Mucosa of descending colon (tissue), 3 donors: ENCODE results near the gene SLC37A1. TPM values are rescaled to one million over a fixed set of nuclear protein-coding genes. Genes with fewer than 3 reads are reported as not detected.
"Not testable (repeated sequence)": the region's sequence is repeated elsewhere in the genome, so short reads cannot be mapped to it uniquely, and the experiment has no call there.

Experiments used
- ATAC-seq: fragments of 200-7000 bp; cut with Tn5 transposase; one replicate; pipeline ENCODE4 v1.9.1; 2020; ENCODE audit warnings: mild to moderate bottlenecking, moderate library complexity
- DNase-seq, 3 donors: peaks; one replicate each; pipeline ENCODE4 v3.0.0-alpha.2; 2020
- H3K36me3 ChIP-seq: fragments of 200-600 bp; one replicate; pipeline ENCODE4 v1.8.0; 2021; ENCODE audit warnings: low read depth, mild to moderate bottlenecking
- H3K4me1 ChIP-seq: fragments of 200-600 bp; one replicate; pipeline ENCODE4 v1.8.0; 2021; ENCODE audit warnings: low read depth, mild to moderate bottlenecking
- H3K4me3 ChIP-seq: fragments of 200-600 bp; one replicate; pipeline ENCODE4 v1.8.0; 2021; ENCODE audit warnings: mild to moderate bottlenecking
- H3K9me3 ChIP-seq: fragments of 200-600 bp; one replicate; pipeline ENCODE4 v1.8.0; 2021; ENCODE audit warnings: mild to moderate bottlenecking
- intact Hi-C, 2 donors: fragments of 100-400 bp; cut with DNase I in 1 of 2; cut with micrococcal nuclease in 1 of 2; formaldehyde crosslinking; loops; one replicate each; pipeline versions ENCODE4 v1.11.0 to v1.11.1; 2022; cut with DNase I, micrococcal nuclease
- total RNA-seq, 3 donors: library from RNA; stranded (reverse); fragmentation: NEBNext Ultra II Directional in 2 of 3; extraction: Animal tissue kit (Norgen Biotek cat#: 25700) in 2 of 3; gene quantifications; one replicate each; pipeline versions ENCODE4 v1.2.1 to v1.2.4, GENCODE V29; 2021 to 2023
- TF ChIP-seq, protein P1 (sequence below): fragments of 200-600 bp; IDR thresholded peaks from one replicate; pipeline ENCODE4 v1.8.0; 2022; ENCODE audit warnings: antibody characterized with exemption, mild to moderate bottlenecking
- donor health status: DM: no; HTN: no; CAD: no; lungs with moderate emphysema.
- donor health status: DM: no; HTN: no; CAD: no.
- donor health status: DM: no; HTN: yes; CAD: no.

Gene SLC37A1
- total RNA-seq, 3 donors from 2014 or later, result 52.3 to 179 (median 92.3) TPM

- TF ChIP-seq, protein P1, sequence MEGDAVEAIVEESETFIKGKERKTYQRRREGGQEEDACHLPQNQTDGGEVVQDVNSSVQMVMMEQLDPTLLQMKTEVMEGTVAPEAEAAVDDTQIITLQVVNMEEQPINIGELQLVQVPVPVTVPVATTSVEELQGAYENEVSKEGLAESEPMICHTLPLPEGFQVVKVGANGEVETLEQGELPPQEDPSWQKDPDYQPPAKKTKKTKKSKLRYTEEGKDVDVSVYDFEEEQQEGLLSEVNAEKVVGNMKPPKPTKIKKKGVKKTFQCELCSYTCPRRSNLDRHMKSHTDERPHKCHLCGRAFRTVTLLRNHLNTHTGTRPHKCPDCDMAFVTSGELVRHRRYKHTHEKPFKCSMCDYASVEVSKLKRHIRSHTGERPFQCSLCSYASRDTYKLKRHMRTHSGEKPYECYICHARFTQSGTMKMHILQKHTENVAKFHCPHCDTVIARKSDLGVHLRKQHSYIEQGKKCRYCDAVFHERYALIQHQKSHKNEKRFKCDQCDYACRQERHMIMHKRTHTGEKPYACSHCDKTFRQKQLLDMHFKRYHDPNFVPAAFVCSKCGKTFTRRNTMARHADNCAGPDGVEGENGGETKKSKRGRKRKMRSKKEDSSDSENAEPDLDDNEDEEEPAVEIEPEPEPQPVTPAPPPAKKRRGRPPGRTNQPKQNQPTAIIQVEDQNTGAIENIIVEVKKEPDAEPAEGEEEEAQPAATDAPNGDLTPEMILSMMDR, result no peak
- Histone ChIP-seq H3K4me3 (no peak overlapping the region), H3K4me1 (no peaks in the 10 kb centered on the region), H3K36me3 (no peaks in the 10 kb centered on the region), H3K9me3 (peaks cover 7% of the 10 kb centered on the region)
- DNase-seq, result no peak
- ATAC-seq, result no peak
- intact Hi-C loops, result no loop called here
These were observed 96.2 kb downstream of the SLC37A1 start for GRCh38 chr21:42609811-42610210.

DNA sequence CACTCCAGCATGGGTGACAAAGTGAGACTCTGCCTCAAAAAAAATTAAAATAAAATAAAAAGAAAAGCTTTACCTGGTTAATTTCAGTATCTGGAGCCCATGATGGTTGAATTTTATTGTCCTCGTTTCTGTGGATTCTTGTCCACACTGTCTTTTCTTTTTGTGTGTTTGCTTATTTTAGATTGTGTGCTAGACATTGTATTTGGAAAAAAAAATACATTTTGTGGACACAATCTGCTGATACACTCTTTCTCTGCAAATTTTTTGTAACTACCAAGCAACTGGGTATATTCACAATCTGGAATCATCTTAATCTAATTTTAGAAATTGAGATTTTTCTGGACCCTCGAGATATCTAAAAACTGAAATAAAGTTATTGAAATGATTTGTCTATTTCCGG lies 98.2 kb downstream of the SLC37A1 start:
- intact Hi-C loops, result no loop called here
- TF ChIP-seq, protein P1, result no peak
- peaks cover 8% of the 10 kb centered on the region for H3K4me1 ChIP-seq
- H3K4me3 ChIP-seq, result no peak overlapping the region
- ATAC-seq, result no peak
- no peaks in the 10 kb centered on the region for H3K9me3 ChIP-seq
- no peaks in the 10 kb centered on the region for H3K36me3 ChIP-seq
- DNase-seq, result no peak

DNA sequence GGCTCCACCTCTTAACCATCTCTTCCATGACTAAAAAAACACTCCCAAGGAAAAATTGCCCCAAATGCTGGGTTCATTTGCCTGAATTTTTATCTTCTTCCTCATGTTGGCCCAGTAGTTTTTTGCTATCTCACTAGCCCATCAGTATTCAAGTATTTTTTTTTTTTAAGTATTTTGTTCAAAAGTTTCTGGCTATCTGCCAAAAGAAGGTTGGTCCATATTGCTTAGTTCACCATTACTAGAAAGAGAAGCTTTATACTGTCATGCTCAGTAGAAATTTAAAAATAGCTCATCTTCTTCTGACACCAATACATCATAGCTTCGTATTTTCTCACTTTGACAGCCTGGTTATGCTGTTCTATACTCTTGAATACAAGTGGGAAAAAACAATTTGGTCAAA lies 98.7 kb downstream of the SLC37A1 start:
- TF ChIP-seq, protein P1, result no peak
- no peak for DNase-seq
- intact Hi-C loops, result no loop called here
- Histone ChIP-seq H3K4me1 (peaks cover 9% of the 10 kb centered on the region), H3K36me3 (no peaks in the 10 kb centered on the region), H3K9me3 (no peaks in the 10 kb centered on the region), H3K4me3 (no peak overlapping the region)
- no peak for ATAC-seq

DNA sequence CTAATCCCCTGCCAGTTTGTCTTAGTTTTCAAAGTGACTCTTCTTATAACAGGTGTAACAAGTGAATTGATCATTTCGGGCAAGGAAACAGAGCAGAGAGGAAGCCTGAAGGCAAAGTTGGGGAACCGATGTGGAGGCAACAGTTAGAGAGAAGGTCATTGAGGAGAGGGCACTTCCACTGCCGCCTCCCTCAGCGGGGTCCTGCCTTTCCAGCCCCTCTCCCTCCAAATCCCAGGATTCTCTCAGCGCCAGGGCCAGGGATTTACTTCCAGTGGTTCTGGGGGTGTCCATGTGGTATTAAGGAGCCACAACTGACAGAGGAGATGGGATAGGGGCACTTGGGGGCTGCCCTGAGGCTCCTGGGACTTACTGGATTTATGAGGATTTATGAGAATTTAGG lies 100.1 kb downstream of the SLC37A1 start:
- DNase-seq (peak in 1 of 3 donors; percentile 17), ATAC-seq (no peak)
- no peaks in the 10 kb centered on the region for H3K9me3 ChIP-seq
- H3K4me3 ChIP-seq, result no peak overlapping the region
- no peaks in the 10 kb centered on the region for H3K36me3 ChIP-seq
- TF ChIP-seq, protein P1, result no peak
- H3K4me1 ChIP-seq, result peaks cover 9% of the 10 kb centered on the region
- intact Hi-C loops, result no loop called here

GRCh38 chr21:42614396-42614795 lies 100.7 kb downstream of the SLC37A1 start:
- TF ChIP-seq, protein P1, result no peak
- intact Hi-C loops, result no loop called here
- H3K4me3 ChIP-seq, result no peak overlapping the region
- DNase-seq (peak in 1 of 3 donors; percentile 38), ATAC-seq (no peak)
- H3K36me3 ChIP-seq, result no peaks in the 10 kb centered on the region
- peaks cover 9% of the 10 kb centered on the region for H3K4me1 ChIP-seq
- H3K9me3 ChIP-seq, result no peaks in the 10 kb centered on the region

GRCh38 chr21:42614811-42615351 lies 101.2 kb downstream of the SLC37A1 start:
- TF ChIP-seq, protein P1, result no peak
- intact Hi-C loops, result no loop called here
- no peak overlapping the region for H3K4me3 ChIP-seq
- ATAC-seq, result peak; percentile 89
- peak; percentile 33 to 56 (median 50) for DNase-seq
- H3K4me1 ChIP-seq, result peaks cover 9% of the 10 kb centered on the region
- H3K9me3 ChIP-seq, result no peaks in the 10 kb centered on the region
- H3K36me3 ChIP-seq, result no peaks in the 10 kb centered on the region

GRCh38 chr21:42615377-42615776 lies 101.7 kb downstream of the SLC37A1 start:
- not testable (repeated sequence) for DNase-seq, ATAC-seq

More at GRCh38 chr21:42615377-42615776, 101.7 kb downstream of the SLC37A1 start:
- H3K4me1 ChIP-seq, H3K9me3 ChIP-seq, H3K36me3 ChIP-seq, H3K4me3 ChIP-seq, intact Hi-C loops: not testable (repeated sequence)
